ENCODE measurements around the gene TBC1D30.
A peak's percentile ranks its signal among the peaks of the same experiment; 100 is the strongest.

Gene TBC1D30

DNA sequence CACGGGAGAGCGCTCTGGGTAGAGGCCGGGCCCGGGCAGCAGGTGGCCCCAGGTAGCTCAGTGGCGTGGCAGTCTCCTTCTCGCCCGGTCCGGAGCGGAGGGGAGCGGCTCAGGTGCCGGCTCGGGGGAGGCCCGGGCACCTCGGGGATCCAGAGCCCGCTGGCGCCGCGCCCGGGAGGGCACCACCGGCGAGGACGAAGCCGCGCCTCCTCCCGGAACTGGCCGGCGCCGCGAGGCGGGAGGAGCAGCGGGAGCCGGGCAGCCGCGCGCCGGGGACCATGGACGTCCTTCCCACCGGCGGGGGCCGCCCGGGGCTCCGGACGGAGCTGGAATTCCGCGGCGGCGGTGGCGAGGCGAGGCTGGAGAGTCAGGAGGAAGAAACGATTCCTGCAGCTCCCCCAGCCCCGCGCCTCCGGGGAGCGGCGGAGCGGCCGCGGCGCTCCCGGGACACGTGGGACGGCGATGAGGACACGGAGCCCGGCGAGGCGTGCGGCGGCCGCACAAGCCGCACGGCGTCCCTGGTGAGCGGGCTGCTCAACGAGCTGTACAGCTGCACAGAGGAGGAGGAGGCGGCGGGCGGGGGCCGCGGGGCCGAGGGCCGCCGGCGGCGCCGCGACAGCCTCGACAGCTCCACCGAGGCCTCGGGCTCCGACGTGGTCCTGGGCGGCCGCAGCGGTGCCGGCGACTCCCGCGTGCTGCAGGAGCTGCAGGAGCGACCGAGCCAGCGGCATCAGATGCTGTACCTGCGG is 43.7 kb upstream of the TBC1D30 start:
- Histone ChIP-seq H3K4me1 (ENCODE audit: low read length) (peaks cover 11% of the 10 kb centered on the region), H3K79me2 (ENCODE audit: low read length) (no peaks in the 10 kb centered on the region), H3K4me2 (ENCODE audit: low read length) (no peak overlapping the region), H3K4me3 (ENCODE audit: low read length) (no peak overlapping the region), H3K27me3 (ENCODE audit: low read depth, low read length) (no peaks in the 10 kb centered on the region), H3K27ac (ENCODE audit: low read length) (no peak overlapping the region), H2AFZ (ENCODE audit: low read depth, low read length) (no peak overlapping the region), H3K9ac (ENCODE audit: low read length) (no peak overlapping the region), H4K20me1 (ENCODE audit: insufficient read depth, low read length) (no peaks in the 10 kb centered on the region), H3K36me3 (replicated peaks; ENCODE audit: low read depth, low read length) (no peaks in the 10 kb centered on the region), H3K9me3 (ENCODE audit: insufficient read depth, low read length) (no peaks in the 10 kb centered on the region)
- TF ChIP-seq, protein P1, sequence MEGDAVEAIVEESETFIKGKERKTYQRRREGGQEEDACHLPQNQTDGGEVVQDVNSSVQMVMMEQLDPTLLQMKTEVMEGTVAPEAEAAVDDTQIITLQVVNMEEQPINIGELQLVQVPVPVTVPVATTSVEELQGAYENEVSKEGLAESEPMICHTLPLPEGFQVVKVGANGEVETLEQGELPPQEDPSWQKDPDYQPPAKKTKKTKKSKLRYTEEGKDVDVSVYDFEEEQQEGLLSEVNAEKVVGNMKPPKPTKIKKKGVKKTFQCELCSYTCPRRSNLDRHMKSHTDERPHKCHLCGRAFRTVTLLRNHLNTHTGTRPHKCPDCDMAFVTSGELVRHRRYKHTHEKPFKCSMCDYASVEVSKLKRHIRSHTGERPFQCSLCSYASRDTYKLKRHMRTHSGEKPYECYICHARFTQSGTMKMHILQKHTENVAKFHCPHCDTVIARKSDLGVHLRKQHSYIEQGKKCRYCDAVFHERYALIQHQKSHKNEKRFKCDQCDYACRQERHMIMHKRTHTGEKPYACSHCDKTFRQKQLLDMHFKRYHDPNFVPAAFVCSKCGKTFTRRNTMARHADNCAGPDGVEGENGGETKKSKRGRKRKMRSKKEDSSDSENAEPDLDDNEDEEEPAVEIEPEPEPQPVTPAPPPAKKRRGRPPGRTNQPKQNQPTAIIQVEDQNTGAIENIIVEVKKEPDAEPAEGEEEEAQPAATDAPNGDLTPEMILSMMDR (IDR thresholded peaks at IDR 0.05; ENCODE audit: low read depth, low read length): no peak
- no peak for TF ChIP-seq EZH2phosphoT487 (IDR thresholded peaks at IDR 0.05; ENCODE audit: low read depth)

- no peaks in the 10 kb centered on the region for H3K27me3 ChIP-seq (ENCODE audit: low read depth, low read length)
- H3K9ac ChIP-seq (ENCODE audit: low read length): no peak overlapping the region
Observed at GRCh38 chr12:64781280-64782190, 42.9 kb upstream of the TBC1D30 start.

GRCh38 chr12:64782191-64782876 is 42.1 kb upstream of the TBC1D30 start:
- Histone ChIP-seq H3K27me3 (ENCODE audit: low read depth, low read length) (no peaks in the 10 kb centered on the region), H3K4me2 (ENCODE audit: low read length) (peak overlapping the region; percentile 56), H3K79me2 (ENCODE audit: low read length) (no peaks in the 10 kb centered on the region), H3K4me3 (ENCODE audit: low read length) (peak overlapping the region; percentile 26), H3K27ac (ENCODE audit: low read length) (no peak overlapping the region), H3K9me3 (ENCODE audit: insufficient read depth, low read length) (no peaks in the 10 kb centered on the region), H3K36me3 (replicated peaks; ENCODE audit: low read depth, low read length) (no peaks in the 10 kb centered on the region), H3K9ac (ENCODE audit: low read length) (no peak overlapping the region), H4K20me1 (ENCODE audit: insufficient read depth, low read length) (no peaks in the 10 kb centered on the region), H2AFZ (ENCODE audit: low read depth, low read length) (peak overlapping the region; percentile 85), H3K4me1 (ENCODE audit: low read length) (peaks cover 11% of the 10 kb centered on the region)
- TF ChIP-seq EZH2phosphoT487 (IDR thresholded peaks at IDR 0.05; ENCODE audit: low read depth): no peak
- TF ChIP-seq, protein P1 (IDR thresholded peaks at IDR 0.05; ENCODE audit: low read depth, low read length): no peak

More at GRCh38 chr12:64781280-64782190, 42.9 kb upstream of the TBC1D30 start:
- TF ChIP-seq, protein P1 (IDR thresholded peaks at IDR 0.05; ENCODE audit: low read depth, low read length): 0 out of 2 replicates have a peak, but pooled peaks have one; percentile 7
- no peak for TF ChIP-seq EZH2phosphoT487 (IDR thresholded peaks at IDR 0.05; ENCODE audit: low read depth)
- H3K4me3 ChIP-seq (ENCODE audit: low read length): peak overlapping the region; percentile 26
- H3K79me2 ChIP-seq (ENCODE audit: low read length): no peaks in the 10 kb centered on the region
- H4K20me1 ChIP-seq (ENCODE audit: insufficient read depth, low read length): no peaks in the 10 kb centered on the region
- H3K9me3 ChIP-seq (ENCODE audit: insufficient read depth, low read length): no peaks in the 10 kb centered on the region
- H2AFZ ChIP-seq (ENCODE audit: low read depth, low read length): peak overlapping the region; percentile 85
- H3K36me3 ChIP-seq (replicated peaks; ENCODE audit: low read depth, low read length): no peaks in the 10 kb centered on the region
- peaks cover 11% of the 10 kb centered on the region for H3K4me1 ChIP-seq (ENCODE audit: low read length)
- peak overlapping the region; percentile 56 for H3K4me2 ChIP-seq (ENCODE audit: low read length)
- no peak overlapping the region for H3K27ac ChIP-seq (ENCODE audit: low read length)

Measured in OCI-LY3 (cell line).